ENCODE measurements around the gene ACSL5.

DNA sequence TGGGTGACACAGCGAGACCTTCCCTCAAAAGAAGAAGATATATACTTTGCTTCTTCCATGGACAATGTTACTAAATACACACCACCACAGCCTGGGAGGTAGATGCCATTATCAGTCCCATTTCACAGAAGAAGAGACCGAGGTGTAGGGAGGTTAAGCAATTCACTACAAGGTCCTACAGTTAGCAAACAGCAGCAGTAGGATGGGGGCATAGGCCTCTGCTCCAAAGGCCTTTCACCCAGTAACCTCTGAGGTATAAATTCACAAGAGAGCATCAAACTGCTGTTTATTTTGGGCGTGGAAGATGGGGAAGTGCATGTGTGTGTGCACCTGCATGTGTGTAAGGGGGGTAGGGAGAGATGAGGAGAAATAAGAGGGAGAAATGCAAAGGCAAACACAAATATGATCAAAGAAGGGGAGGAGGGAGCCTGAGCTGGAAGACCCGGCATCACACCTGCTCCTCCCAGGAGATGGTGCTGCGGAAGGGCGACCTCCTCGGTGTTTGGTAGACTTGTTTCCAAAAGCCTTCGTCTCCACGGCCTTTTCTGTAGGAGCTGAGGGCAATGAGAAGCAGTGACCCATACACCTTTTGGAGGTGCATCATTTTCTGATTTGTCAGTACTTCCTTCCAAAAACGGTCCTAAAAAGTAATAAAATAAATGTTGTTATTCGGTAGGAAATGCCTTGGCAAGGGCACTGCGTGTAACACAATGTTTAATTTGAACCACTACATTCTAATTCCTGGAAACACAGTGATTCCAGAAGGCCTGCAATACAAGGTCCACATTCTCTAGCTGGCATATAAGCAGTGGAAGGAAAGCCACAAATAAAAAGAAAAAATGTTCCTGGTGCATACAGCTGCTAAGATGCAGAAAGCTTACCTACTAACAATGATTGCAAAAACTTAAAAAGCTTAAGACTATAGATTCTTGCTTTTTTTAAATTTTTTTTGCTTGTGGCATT, 25.9 kb upstream of the ACSL5 start:
- TF ChIP-seq JUNB (IDR thresholded peaks at IDR 0.05; ENCODE audit: unreplicated experiment) (no peak), CTCF (conservative IDR thresholded peaks at IDR 0.05; ENCODE audit: low read depth in 2 of 2) (no peak), EZH2phosphoT487 (IDR thresholded peaks at IDR 0.05; ENCODE audit: unreplicated experiment) (no peak), NANOG (IDR thresholded peaks at IDR 0.05; ENCODE audit: borderline replicate concordance) (no peak), POLR2AphosphoS5 (IDR thresholded peaks at IDR 0.05; ENCODE audit: low read depth) (no peak)
- TF ChIP-seq, protein P1, sequence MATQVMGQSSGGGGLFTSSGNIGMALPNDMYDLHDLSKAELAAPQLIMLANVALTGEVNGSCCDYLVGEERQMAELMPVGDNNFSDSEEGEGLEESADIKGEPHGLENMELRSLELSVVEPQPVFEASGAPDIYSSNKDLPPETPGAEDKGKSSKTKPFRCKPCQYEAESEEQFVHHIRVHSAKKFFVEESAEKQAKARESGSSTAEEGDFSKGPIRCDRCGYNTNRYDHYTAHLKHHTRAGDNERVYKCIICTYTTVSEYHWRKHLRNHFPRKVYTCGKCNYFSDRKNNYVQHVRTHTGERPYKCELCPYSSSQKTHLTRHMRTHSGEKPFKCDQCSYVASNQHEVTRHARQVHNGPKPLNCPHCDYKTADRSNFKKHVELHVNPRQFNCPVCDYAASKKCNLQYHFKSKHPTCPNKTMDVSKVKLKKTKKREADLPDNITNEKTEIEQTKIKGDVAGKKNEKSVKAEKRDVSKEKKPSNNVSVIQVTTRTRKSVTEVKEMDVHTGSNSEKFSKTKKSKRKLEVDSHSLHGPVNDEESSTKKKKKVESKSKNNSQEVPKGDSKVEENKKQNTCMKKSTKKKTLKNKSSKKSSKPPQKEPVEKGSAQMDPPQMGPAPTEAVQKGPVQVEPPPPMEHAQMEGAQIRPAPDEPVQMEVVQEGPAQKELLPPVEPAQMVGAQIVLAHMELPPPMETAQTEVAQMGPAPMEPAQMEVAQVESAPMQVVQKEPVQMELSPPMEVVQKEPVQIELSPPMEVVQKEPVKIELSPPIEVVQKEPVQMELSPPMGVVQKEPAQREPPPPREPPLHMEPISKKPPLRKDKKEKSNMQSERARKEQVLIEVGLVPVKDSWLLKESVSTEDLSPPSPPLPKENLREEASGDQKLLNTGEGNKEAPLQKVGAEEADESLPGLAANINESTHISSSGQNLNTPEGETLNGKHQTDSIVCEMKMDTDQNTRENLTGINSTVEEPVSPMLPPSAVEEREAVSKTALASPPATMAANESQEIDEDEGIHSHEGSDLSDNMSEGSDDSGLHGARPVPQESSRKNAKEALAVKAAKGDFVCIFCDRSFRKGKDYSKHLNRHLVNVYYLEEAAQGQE (IDR thresholded peaks at IDR 0.05; ENCODE audit: unreplicated experiment): no peak

Data from GM23338 (cell line).